ENCODE data around the gene GSTA3. TPM values are rescaled to one million over a fixed set of nuclear protein-coding genes. Genes with fewer than 3 reads are reported as not detected.
"Not testable (repeated sequence)": the region's sequence is repeated elsewhere in the genome, so short reads cannot be mapped to it uniquely, and the experiment has no call there.

The GSTA3 gene
- total and polyA plus RNA-seq, 2 experiments from 2014 or later = not detected

- H2AFZ ChIP-seq = no peak overlapping the region
- H3K4me2 ChIP-seq = no peak overlapping the region
- H3K9me2 ChIP-seq (replicated peaks; ENCODE audit: insufficient read depth) = no peaks in the 10 kb centered on the region
- H3K36me3 ChIP-seq (replicated peaks; ENCODE audit: insufficient read depth, low read depth) = no peaks in the 10 kb centered on the region
- no peaks in the 10 kb centered on the region for H3K4me1 ChIP-seq (ENCODE audit: insufficient read depth)
- no peaks in the 10 kb centered on the region for H3K27me3 ChIP-seq
- no peaks in the 10 kb centered on the region for H3K79me2 ChIP-seq
- TF ChIP-seq, protein P1, sequence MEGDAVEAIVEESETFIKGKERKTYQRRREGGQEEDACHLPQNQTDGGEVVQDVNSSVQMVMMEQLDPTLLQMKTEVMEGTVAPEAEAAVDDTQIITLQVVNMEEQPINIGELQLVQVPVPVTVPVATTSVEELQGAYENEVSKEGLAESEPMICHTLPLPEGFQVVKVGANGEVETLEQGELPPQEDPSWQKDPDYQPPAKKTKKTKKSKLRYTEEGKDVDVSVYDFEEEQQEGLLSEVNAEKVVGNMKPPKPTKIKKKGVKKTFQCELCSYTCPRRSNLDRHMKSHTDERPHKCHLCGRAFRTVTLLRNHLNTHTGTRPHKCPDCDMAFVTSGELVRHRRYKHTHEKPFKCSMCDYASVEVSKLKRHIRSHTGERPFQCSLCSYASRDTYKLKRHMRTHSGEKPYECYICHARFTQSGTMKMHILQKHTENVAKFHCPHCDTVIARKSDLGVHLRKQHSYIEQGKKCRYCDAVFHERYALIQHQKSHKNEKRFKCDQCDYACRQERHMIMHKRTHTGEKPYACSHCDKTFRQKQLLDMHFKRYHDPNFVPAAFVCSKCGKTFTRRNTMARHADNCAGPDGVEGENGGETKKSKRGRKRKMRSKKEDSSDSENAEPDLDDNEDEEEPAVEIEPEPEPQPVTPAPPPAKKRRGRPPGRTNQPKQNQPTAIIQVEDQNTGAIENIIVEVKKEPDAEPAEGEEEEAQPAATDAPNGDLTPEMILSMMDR (IDR thresholded peaks at IDR 0.05; ENCODE audit: poor library complexity) = no peak
- TF ChIP-seq EZH2 (IDR thresholded peaks at IDR 0.05; ENCODE audit: borderline replicate concordance) (no peak), EZH2phosphoT487 (IDR thresholded peaks at IDR 0.05; ENCODE audit: low read depth, severe bottlenecking, unreplicated experiment) (no peak)
- H3K27ac ChIP-seq = no peak overlapping the region
- no peaks in the 10 kb centered on the region for H3K9me3 ChIP-seq (ENCODE audit: low read depth)
- H4K20me1 ChIP-seq (ENCODE audit: insufficient read depth, poor library complexity, severe bottlenecking) = no peaks in the 10 kb centered on the region
- no peak overlapping the region for H3K4me3 ChIP-seq
- DNase-seq (ENCODE audit: low spot score) = no peak
- 66% methylated on average over 6 of the region's 6 CpGs for WGBS (ENCODE audit: low lambda C conversion rate, missing lambda C conversion rate)
Observed at GRCh38 chr6:52953911-52954839, 44.7 kb upstream of the GSTA3 start.

DNA sequence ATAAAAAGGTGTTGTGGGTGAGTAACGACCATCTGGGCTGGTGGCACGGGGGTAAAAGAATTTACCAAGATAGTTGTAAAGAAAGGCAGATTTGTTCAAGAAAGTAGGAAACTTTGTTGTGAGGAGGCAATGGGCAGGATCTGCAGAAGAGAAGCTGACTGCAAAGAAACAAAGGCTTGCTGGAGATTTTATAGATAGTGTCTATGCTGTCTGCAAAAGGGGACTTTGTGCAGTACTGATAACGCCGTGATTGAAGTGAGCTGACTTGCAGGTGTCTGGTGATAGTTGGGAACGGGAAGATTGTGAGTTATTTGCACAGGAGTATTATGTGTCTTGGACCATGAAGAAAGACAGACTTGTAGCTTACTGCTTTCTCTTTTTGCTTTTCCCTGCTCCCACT lies 36.8 kb upstream of the GSTA3 start:
- no peaks in the 10 kb centered on the region for H3K79me2 ChIP-seq
- no peak overlapping the region for H3K4me3 ChIP-seq
- H4K20me1 ChIP-seq (ENCODE audit: insufficient read depth, poor library complexity, severe bottlenecking) = no peaks in the 10 kb centered on the region
- H3K9me3 ChIP-seq (ENCODE audit: low read depth) = no peaks in the 10 kb centered on the region
- TF ChIP-seq, protein P1 (IDR thresholded peaks at IDR 0.05; ENCODE audit: poor library complexity) = no peak
- no peak for TF ChIP-seq EZH2 (IDR thresholded peaks at IDR 0.05; ENCODE audit: borderline replicate concordance)
- no peak for TF ChIP-seq EZH2phosphoT487 (IDR thresholded peaks at IDR 0.05; ENCODE audit: low read depth, severe bottlenecking, unreplicated experiment)
- H3K27ac ChIP-seq = peak overlapping the region; percentile 39
- peaks cover 3% of the 10 kb centered on the region for H3K4me1 ChIP-seq (ENCODE audit: insufficient read depth)
- peak; percentile 61 for DNase-seq (ENCODE audit: low spot score)
- H3K9me2 ChIP-seq (replicated peaks; ENCODE audit: insufficient read depth) = no peaks in the 10 kb centered on the region
- H3K27me3 ChIP-seq = no peaks in the 10 kb centered on the region
- H3K4me2 ChIP-seq = peak overlapping the region; percentile 5
- 7% methylated on average over 5 of the region's 5 CpGs for WGBS (ENCODE audit: low lambda C conversion rate, missing lambda C conversion rate)
- H2AFZ ChIP-seq = no peak overlapping the region
- no peaks in the 10 kb centered on the region for H3K36me3 ChIP-seq (replicated peaks; ENCODE audit: insufficient read depth, low read depth)

- not testable (repeated sequence) for H3K9me2 ChIP-seq (replicated peaks; ENCODE audit: insufficient read depth); H3K27ac ChIP-seq; H3K79me2 ChIP-seq; H3K9me3 ChIP-seq (ENCODE audit: low read depth); DNase-seq (ENCODE audit: low spot score); H2AFZ ChIP-seq; H3K36me3 ChIP-seq (replicated peaks; ENCODE audit: insufficient read depth, low read depth); H3K27me3 ChIP-seq; H3K4me2 ChIP-seq; H4K20me1 ChIP-seq (ENCODE audit: insufficient read depth, poor library complexity, severe bottlenecking); H3K4me3 ChIP-seq; H3K4me1 ChIP-seq (ENCODE audit: insufficient read depth)
- 97% methylated on average over 10 of the region's 10 CpGs for WGBS (ENCODE audit: low lambda C conversion rate, missing lambda C conversion rate)
Observed at GRCh38 chr6:52942821-52943220, 33.3 kb upstream of the GSTA3 start.

- TF ChIP-seq EZH2phosphoT487 (IDR thresholded peaks at IDR 0.05; ENCODE audit: low read depth, severe bottlenecking, unreplicated experiment) (no peak), EZH2 (IDR thresholded peaks at IDR 0.05; ENCODE audit: borderline replicate concordance) (no peak)
- TF ChIP-seq, protein P1 (IDR thresholded peaks at IDR 0.05; ENCODE audit: poor library complexity) = no peak
- no peak for DNase-seq (ENCODE audit: low spot score)
- Histone ChIP-seq H3K27me3 (no peaks in the 10 kb centered on the region), H3K4me2 (no peak overlapping the region), H3K79me2 (no peaks in the 10 kb centered on the region), H3K9me2 (replicated peaks; ENCODE audit: insufficient read depth) (no peaks in the 10 kb centered on the region), H3K4me3 (no peak overlapping the region), H3K36me3 (replicated peaks; ENCODE audit: insufficient read depth, low read depth) (no peaks in the 10 kb centered on the region), H2AFZ (no peak overlapping the region), H4K20me1 (ENCODE audit: insufficient read depth, poor library complexity, severe bottlenecking) (no peaks in the 10 kb centered on the region), H3K27ac (no peak overlapping the region), H3K4me1 (ENCODE audit: insufficient read depth) (peaks cover 2% of the 10 kb centered on the region), H3K9me3 (ENCODE audit: low read depth) (no peaks in the 10 kb centered on the region)
- 73% methylated on average over 4 of the region's 4 CpGs for WGBS (ENCODE audit: low lambda C conversion rate, missing lambda C conversion rate)
Observed at GRCh38 chr6:52942221-52942620, 32.7 kb upstream of the GSTA3 start.
